B cell (primary cell): ENCODE data around the gene GNAS. TPM values are rescaled to one million over a fixed set of nuclear protein-coding genes. Genes with fewer than 3 reads are reported as not detected.

Source experiments
- ATAC-seq: fragments of 200-7000 bp; cut with Tn5 transposase; one replicate; pipeline ENCODE4 v1.10.0; 2021; ENCODE audit warnings: low read depth, mild to moderate bottlenecking, moderate number of reproducible peaks, moderate library complexity
- CTCF ChIA-PET: fragments of 350-600 bp; sonication (Branson Sonifier 250); formaldehyde crosslinking; loops from one replicate; lab custom pipeline; 2021; ENCODE audit warnings: antibody characterized with exemption, inconsistent platforms; lab: Charles Lee
- POLR2A ChIA-PET: fragments of 350-600 bp; sonication (Branson Sonifier 250); formaldehyde crosslinking; loops from one replicate; lab custom pipeline; 2021; ENCODE audit warnings: antibody characterized with exemption; lab: Charles Lee
- DNase-seq: peaks from one replicate; pipeline ENCODE4 v3.0.0; 2013
- H2AFZ ChIP-seq: 2 replicates; pipeline ENCODE4 v1.6.1; 2012; ENCODE audit warnings: mild to moderate bottlenecking, low read depth, low read length; ENCODE audit not compliant: insufficient read depth, poor library complexity, severe bottlenecking
- H3K27ac ChIP-seq, 2 donors: 1 replicate in 1 of 2; 2 replicates in 1 of 2; pipeline ENCODE4 v1.5.1; 2012 to 2013; ENCODE audit warnings: low read length in 2 of 2, mild to moderate bottlenecking in 2 of 2, moderate library complexity in 1 of 2
- H3K27me3 ChIP-seq, 4 experiments: fragments of 200-600 bp in 1 of 4; sonication (generic) in 1 of 4; replicated peaks in 1 of 4; 1 replicate in 2 of 4; 2 replicates in 2 of 4; pipeline versions ENCODE4 v1.6.1 to v1.7.0; 2013 to 2016; ENCODE audit warnings: low read length in 3 of 4, mild to moderate bottlenecking in 2 of 4, mixed read lengths in 1 of 4, moderate library complexity in 1 of 4; ENCODE audit not compliant: insufficient read depth in 4 of 4, control insufficient read depth in 3 of 4; ENCODE audit errors: control extremely low read depth in 1 of 4
- H3K36me3 ChIP-seq, 2 experiments: replicated peaks in 1 of 2; 1 replicate in 1 of 2; 2 replicates in 1 of 2; pipeline versions ENCODE4 v1.6.1 to v1.7.1; 2013; ENCODE audit warnings: low read length in 1 of 2; ENCODE audit not compliant: insufficient read depth in 2 of 2, control insufficient read depth in 1 of 2; ENCODE audit errors: control extremely low read depth in 1 of 2, extremely low read depth in 1 of 2
- H3K4me1 ChIP-seq, 2 donors: fragments of 200-600 bp in 1 of 2; sonication (generic) in 1 of 2; 1 replicate in 1 of 2; 2 replicates in 1 of 2; pipeline versions ENCODE4 v1.5.1 to v1.6.1; 2013 to 2017; ENCODE audit warnings: low read length in 2 of 2; ENCODE audit not compliant: control insufficient read depth in 2 of 2, insufficient read depth in 2 of 2
- H3K4me2 ChIP-seq: replicated peaks from 2 replicates; pipeline ENCODE3; 2012; ENCODE audit warnings: mild to moderate bottlenecking, low read depth, low read length; ENCODE audit not compliant: poor library complexity, severe bottlenecking
- H3K4me3 ChIP-seq, 5 experiments: fragments of 200-600 bp in 1 of 5; sonication (generic) in 1 of 5; 1 replicate in 3 of 5; 2 replicates in 2 of 5; pipeline versions ENCODE4 v1.5.1 to v1.7.0; 2011 to 2016; ENCODE audit warnings: low read length in 4 of 5, mild to moderate bottlenecking in 4 of 5, low read depth in 2 of 5, control low read depth in 1 of 5, moderate library complexity in 1 of 5; ENCODE audit not compliant: insufficient read depth in 1 of 5; ENCODE audit errors: control extremely low read depth in 1 of 5, extremely low read depth in 1 of 5
- H3K79me2 ChIP-seq: fragments of 200-600 bp; sonication (generic); one replicate; pipeline ENCODE4 v1.6.0; 2016; ENCODE audit warnings: low read length; ENCODE audit not compliant: control insufficient read depth, insufficient read depth
- H3K9ac ChIP-seq: fragments of 200-600 bp; sonication (generic); 2 replicates; pipeline ENCODE4 v1.6.1; 2017; ENCODE audit warnings: mild to moderate bottlenecking, low read length, moderate library complexity
- H3K9me3 ChIP-seq, 3 donors: one replicate each; pipeline versions ENCODE4 v1.6.1 to v1.7.1; 2013; ENCODE audit warnings: low read length in 2 of 3; ENCODE audit not compliant: control insufficient read depth in 2 of 3, insufficient read depth in 1 of 3; ENCODE audit errors: control extremely low read depth in 1 of 3
- H4K20me1 ChIP-seq: 2 replicates; pipeline ENCODE4 v1.6.0; 2012; ENCODE audit warnings: mild to moderate bottlenecking, low read length; ENCODE audit not compliant: insufficient read depth, control insufficient read depth, poor library complexity, severe bottlenecking
- H3K27ac Mint-ChIP-seq: one replicate; pipeline ENCODE4 v1.8.0; 2021; ENCODE audit warnings: mixed read lengths
- H3K27me3 Mint-ChIP-seq: one replicate; pipeline ENCODE4 v1.8.0; 2021; ENCODE audit warnings: mixed read lengths
- H3K4me1 Mint-ChIP-seq: one replicate; pipeline ENCODE4 v1.8.0; 2021; ENCODE audit warnings: mixed read lengths
- H3K4me3 Mint-ChIP-seq: one replicate; pipeline ENCODE4 v1.8.0; 2021; ENCODE audit warnings: mixed read lengths
- H3K9me3 Mint-ChIP-seq: one replicate; pipeline ENCODE4 v1.8.0; 2022; ENCODE audit warnings: mixed read lengths; ENCODE audit not compliant: insufficient read depth
- EZH2 ChIP-seq: IDR thresholded peaks from 2 replicates; pipeline ENCODE4 v1.6.1; 2012; ENCODE audit warnings: borderline replicate concordance, low read depth, mild to moderate bottlenecking, moderate library complexity, low read length; ENCODE audit not compliant: insufficient read depth, poor library complexity, severe bottlenecking
- WGBS: methylation state at CpG from one replicate; pipeline ENCODE4 v1.1.5; 2013; ENCODE audit warnings: missing lambda C conversion rate; ENCODE audit not compliant: insufficient coverage; 5-methylcytosine and 5-hydroxymethylcytosine counted together
- intact Hi-C: fragments of 100-400 bp; cut with micrococcal nuclease; formaldehyde crosslinking; loops from one replicate; pipeline ENCODE4 v1.10.0; 2022
- polyA plus RNA-seq: library from polyadenylated mRNA; depleted of rRNA; stranded (reverse); fragments of >200 nt; gene quantifications from 2 replicates; pipeline ENCODE4 v1.2.3, GENCODE V29; 2012
- total RNA-seq, 2 donors: library from RNA; stranded (reverse); fragments of 120-200 nt in 1 of 2; gene quantifications; 1 replicate in 1 of 2; 2 replicates in 1 of 2; pipeline versions ENCODE4 v1.2.3 to v1.2.4, GENCODE V29; 2013 to 2022
- TF ChIP-seq, protein P1 (sequence below): fragments of 200-600 bp; IDR thresholded peaks from one replicate; pipeline ENCODE4 v1.8.0; 2022; ENCODE audit warnings: antibody characterized with exemption, mild to moderate bottlenecking

Gene GNAS
- total and polyA plus RNA-seq, 2 donors (not counting 1 experiment from before 2014, with no cell fraction given), result 714 to 1,181 TPM

DNA sequence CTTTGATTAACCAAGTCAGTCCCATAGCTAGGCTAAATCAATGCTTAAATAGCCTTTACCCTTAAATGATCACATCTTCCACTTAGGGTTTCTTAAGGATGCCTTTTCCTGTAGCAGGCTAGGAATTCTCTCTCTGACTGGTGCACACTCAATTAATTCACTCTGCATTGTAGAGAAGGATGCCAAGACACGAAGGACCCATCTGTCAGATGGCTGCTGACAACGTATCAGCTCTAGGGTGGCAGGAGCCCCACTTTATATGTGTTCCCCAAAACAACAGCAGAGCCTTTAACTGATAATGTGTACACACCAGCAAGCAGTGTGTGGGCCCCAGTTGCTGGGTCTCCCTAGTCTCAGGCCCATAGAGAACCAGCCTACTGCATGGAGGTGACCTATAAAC is 13.3 kb downstream of the GNAS start:
- DNase-seq (no peak), ATAC-seq (no peak)
- TF ChIP-seq EZH2, result no peak
- TF ChIP-seq, protein P1, sequence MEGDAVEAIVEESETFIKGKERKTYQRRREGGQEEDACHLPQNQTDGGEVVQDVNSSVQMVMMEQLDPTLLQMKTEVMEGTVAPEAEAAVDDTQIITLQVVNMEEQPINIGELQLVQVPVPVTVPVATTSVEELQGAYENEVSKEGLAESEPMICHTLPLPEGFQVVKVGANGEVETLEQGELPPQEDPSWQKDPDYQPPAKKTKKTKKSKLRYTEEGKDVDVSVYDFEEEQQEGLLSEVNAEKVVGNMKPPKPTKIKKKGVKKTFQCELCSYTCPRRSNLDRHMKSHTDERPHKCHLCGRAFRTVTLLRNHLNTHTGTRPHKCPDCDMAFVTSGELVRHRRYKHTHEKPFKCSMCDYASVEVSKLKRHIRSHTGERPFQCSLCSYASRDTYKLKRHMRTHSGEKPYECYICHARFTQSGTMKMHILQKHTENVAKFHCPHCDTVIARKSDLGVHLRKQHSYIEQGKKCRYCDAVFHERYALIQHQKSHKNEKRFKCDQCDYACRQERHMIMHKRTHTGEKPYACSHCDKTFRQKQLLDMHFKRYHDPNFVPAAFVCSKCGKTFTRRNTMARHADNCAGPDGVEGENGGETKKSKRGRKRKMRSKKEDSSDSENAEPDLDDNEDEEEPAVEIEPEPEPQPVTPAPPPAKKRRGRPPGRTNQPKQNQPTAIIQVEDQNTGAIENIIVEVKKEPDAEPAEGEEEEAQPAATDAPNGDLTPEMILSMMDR, result no peak
- H3K36me3 ChIP-seq, result no peaks in the 10 kb centered on the region
- H3K9me3 ChIP-seq, result no peaks in the 10 kb centered on the region
- no peak overlapping the region for H3K9ac ChIP-seq
- H4K20me1 ChIP-seq, result no peaks in the 10 kb centered on the region
- no peaks in the 10 kb centered on the region for H3K9me3 Mint-ChIP-seq
- no peaks in the 10 kb centered on the region for H3K79me2 ChIP-seq
- H3K4me1 Mint-ChIP-seq, result peaks cover 6% of the 10 kb centered on the region
- intact Hi-C loops, result no loop called here
- H3K27me3 ChIP-seq, result peaks cover 0 to 10% (median 3%) of the 10 kb centered on the region in 4 experiments
- H3K27me3 Mint-ChIP-seq, result peaks cover 18% of the 10 kb centered on the region
- no peak overlapping the region for H3K27ac Mint-ChIP-seq
- no peak overlapping the region for H2AFZ ChIP-seq
- no CpG with 5 or more reads among the region's 2 CpGs for WGBS
- no peak overlapping the region for H3K4me2 ChIP-seq
- ChIA-PET CTCF (interaction anchor here (1.2 to 6.6 kb wide), 8 partner anchors 208 to 630 kb away, joined by 3 to 58 read pairs (median 8); no protein-coding TSS in a partner anchor), POLR2A (no interaction called here)
- no peak overlapping the region for H3K4me3 ChIP-seq
- H3K27ac ChIP-seq, result no peak overlapping the region
- H3K4me1 ChIP-seq, result peaks cover 5 to 9% of the 10 kb centered on the region in 2 donors
- no peak overlapping the region for H3K4me3 Mint-ChIP-seq

DNA sequence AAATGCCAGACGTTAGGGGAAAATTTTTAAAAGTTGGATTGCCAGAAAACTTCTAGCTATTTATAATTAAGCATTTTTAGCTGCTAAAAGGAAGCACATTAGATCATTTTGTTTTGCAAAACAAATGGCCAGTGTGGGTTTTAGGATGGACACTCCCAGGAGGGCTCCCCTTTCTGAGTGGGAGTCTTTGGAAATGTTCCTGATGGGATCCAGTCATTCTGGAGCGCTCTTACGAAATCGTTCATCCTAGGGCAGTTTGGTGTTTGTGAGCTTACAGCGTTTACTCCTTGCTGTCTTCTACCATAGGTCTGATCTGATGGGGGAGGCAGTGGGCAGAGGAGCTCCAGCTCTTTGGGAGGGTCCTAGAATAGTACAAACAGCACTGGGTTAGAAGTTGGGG is 14.7 kb downstream of the GNAS start:
- Mint-ChIP-seq H3K27ac (no peak overlapping the region), H3K4me3 (no peak overlapping the region), H3K27me3 (peaks cover 11% of the 10 kb centered on the region), H3K9me3 (no peaks in the 10 kb centered on the region), H3K4me1 (peaks cover 6% of the 10 kb centered on the region)
- peaks cover 5 to 9% of the 10 kb centered on the region in 2 donors for H3K4me1 ChIP-seq
- DNase-seq (no peak), ATAC-seq (no peak)
- H3K9me3 ChIP-seq, result no peaks in the 10 kb centered on the region
- H3K27me3 ChIP-seq, result peaks cover 0 to 4% (median 1%) of the 10 kb centered on the region in 4 experiments
- H3K36me3 ChIP-seq, result no peaks in the 10 kb centered on the region
- WGBS, result 95% methylated on average over 4 of the region's 5 CpGs
- H4K20me1 ChIP-seq, result no peaks in the 10 kb centered on the region
- no peak overlapping the region for H3K9ac ChIP-seq
- H3K79me2 ChIP-seq, result no peaks in the 10 kb centered on the region
- POLR2A ChIA-PET, result no interaction called here
- TF ChIP-seq, protein P1, result no peak
- TF ChIP-seq EZH2, result no peak
- H3K4me3 ChIP-seq, result no peak overlapping the region
- CTCF ChIA-PET, result interaction anchor here (0.7 to 6.6 kb wide), 22 partner anchors 19 to 629 kb away, joined by 3 to 58 read pairs (median 3); no protein-coding TSS in a partner anchor
- no peak overlapping the region for H2AFZ ChIP-seq
- H3K4me2 ChIP-seq, result no peak overlapping the region
- H3K27ac ChIP-seq, result no peak overlapping the region
- intact Hi-C loops, result no loop called here
